Mesenchymal stem cell (in vitro differentiated cells and primary cell): ENCODE measurements around the gene ADAM20.

Experiments used
- DNase-seq: peaks from one replicate; pipeline ENCODE4 v3.0.0-alpha.2; 2013
- H2AFZ ChIP-seq: one replicate; pipeline ENCODE4 v1.6.1; 2013; ENCODE audit warnings: low read depth, mild to moderate bottlenecking, control low read depth, inconsistent platforms, low read length, moderate library complexity
- H2AK5ac ChIP-seq: 2 replicates; pipeline ENCODE4 v1.6.1; 2013; ENCODE audit warnings: low read length, moderate library complexity, mild to moderate bottlenecking, inconsistent platforms; ENCODE audit not compliant: severe bottlenecking
- H2BK120ac ChIP-seq: one replicate; pipeline ENCODE4 v1.6.1; 2013; ENCODE audit warnings: low read depth, mild to moderate bottlenecking, inconsistent platforms, low read length, moderate library complexity
- H2BK12ac ChIP-seq, 2 experiments: one replicate each; pipeline ENCODE4 v1.6.1; 2013; ENCODE audit warnings: inconsistent platforms in 2 of 2, low read length in 2 of 2, mild to moderate bottlenecking in 2 of 2, moderate library complexity in 2 of 2, control low read depth in 1 of 2
- H2BK15ac ChIP-seq: one replicate; pipeline ENCODE4 v1.6.1; 2013; ENCODE audit warnings: mild to moderate bottlenecking, low read depth, inconsistent platforms; ENCODE audit not compliant: poor library complexity, severe bottlenecking
- H2BK5ac ChIP-seq: 2 replicates; pipeline ENCODE4 v1.6.1; 2013; ENCODE audit warnings: low read depth, mild to moderate bottlenecking, low read length, control low read depth, inconsistent platforms; ENCODE audit not compliant: poor library complexity, severe bottlenecking
- H3K14ac ChIP-seq, 2 experiments: one replicate each; pipeline ENCODE4 v1.6.1; 2013; ENCODE audit warnings: inconsistent platforms in 2 of 2, low read length in 2 of 2, control low read depth in 1 of 2, mild to moderate bottlenecking in 1 of 2, moderate library complexity in 1 of 2
- H3K18ac ChIP-seq, 2 experiments: one replicate each; pipeline ENCODE4 v1.6.1; 2013; ENCODE audit warnings: inconsistent platforms in 2 of 2, low read length in 2 of 2, control low read depth in 1 of 2, low read depth in 1 of 2, mild to moderate bottlenecking in 1 of 2
- H3K23ac ChIP-seq, 2 experiments: one replicate each; pipeline ENCODE4 v1.6.1; 2013; ENCODE audit warnings: inconsistent platforms in 2 of 2, low read length in 2 of 2, mild to moderate bottlenecking in 2 of 2, moderate library complexity in 2 of 2, control low read depth in 1 of 2
- H3K27ac ChIP-seq: 2 replicates; pipeline ENCODE4 v1.5.1; 2013; ENCODE audit warnings: mild to moderate bottlenecking, moderate library complexity, low read length, control low read depth, inconsistent platforms; ENCODE audit not compliant: poor library complexity, severe bottlenecking
- H3K27me3 ChIP-seq, 2 experiments: 2 replicates each; pipeline versions ENCODE4 v1.6.1 to v1.7.0; 2013; ENCODE audit warnings: low read length in 2 of 2, mild to moderate bottlenecking in 2 of 2, moderate library complexity in 2 of 2, control low read depth in 1 of 2, inconsistent platforms in 1 of 2; ENCODE audit not compliant: control insufficient read depth in 1 of 2, insufficient read depth in 1 of 2
- H3K36me3 ChIP-seq, 2 experiments: 2 replicates each; pipeline versions ENCODE4 v1.6.1 to v1.7.0; 2013; ENCODE audit warnings: low read length in 2 of 2, control low read depth in 1 of 2, inconsistent platforms in 1 of 2, low read depth in 1 of 2, mild to moderate bottlenecking in 1 of 2; ENCODE audit not compliant: insufficient read depth in 2 of 2, control insufficient read depth in 1 of 2
- H3K4ac ChIP-seq, 2 experiments: one replicate each; pipeline ENCODE4 v1.6.1; 2013; ENCODE audit warnings: inconsistent platforms in 2 of 2, low read length in 2 of 2, mild to moderate bottlenecking in 2 of 2, moderate library complexity in 2 of 2, control low read depth in 1 of 2, low read depth in 1 of 2
- H3K4me1 ChIP-seq: 2 replicates; pipeline ENCODE4 v1.6.1; 2013; ENCODE audit warnings: low read depth, low read length, control low read depth; ENCODE audit not compliant: control insufficient read depth, insufficient read depth
- H3K4me2 ChIP-seq: 2 replicates; pipeline ENCODE4 v1.6.1; 2013; ENCODE audit warnings: low read length, mild to moderate bottlenecking, inconsistent platforms; ENCODE audit not compliant: poor library complexity, severe bottlenecking
- H3K4me3 ChIP-seq, 2 experiments: 2 replicates each; pipeline versions ENCODE4 v1.5.1 to v1.7.0; 2013; ENCODE audit warnings: low read length in 2 of 2, mild to moderate bottlenecking in 2 of 2, control low read depth in 1 of 2, low read depth in 1 of 2; ENCODE audit not compliant: insufficient read depth in 1 of 2
- H3K79me1 ChIP-seq: replicated peaks from 2 replicates; pipeline ENCODE4 v1.6.1; 2013; ENCODE audit warnings: mild to moderate bottlenecking, control low read depth, low read length, inconsistent platforms; ENCODE audit not compliant: poor library complexity, severe bottlenecking
- H3K9ac ChIP-seq: 2 replicates; pipeline ENCODE4 v1.7.0; 2013; ENCODE audit warnings: mild to moderate bottlenecking, low read length, moderate library complexity
- H3K9me3 ChIP-seq: 2 replicates; pipeline ENCODE4 v1.7.0; 2013; ENCODE audit warnings: mild to moderate bottlenecking, low read length; ENCODE audit not compliant: control insufficient read depth
- H4K8ac ChIP-seq: one replicate; pipeline ENCODE4 v1.6.1; 2013; ENCODE audit warnings: inconsistent platforms, mild to moderate bottlenecking, low read length, moderate library complexity
- H4K91ac ChIP-seq: one replicate; pipeline ENCODE4 v1.6.1; 2013; ENCODE audit warnings: mild to moderate bottlenecking, low read length, inconsistent platforms
- WGBS: methylation state at CpG from one replicate; pipeline ENCODE4 v1.1.7; 2013; ENCODE audit warnings: mixed read lengths; 5-methylcytosine and 5-hydroxymethylcytosine counted together

Gene ADAM20

GRCh38 chr14:70527501-70528105 lies 7.2 kb downstream of the ADAM20 start:
- no peak overlapping the region for H3K18ac ChIP-seq

GRCh38 chr14:70525691-70526090 lies 9.1 kb downstream of the ADAM20 start:
- Histone ChIP-seq H2BK12ac (no peak overlapping the region), H2AFZ (no peak overlapping the region), H3K23ac (no peak overlapping the region), H3K4ac (no peak overlapping the region), H2BK15ac (no peak overlapping the region), H3K4me2 (no peak overlapping the region), H2AK5ac (no peak overlapping the region), H2BK120ac (no peak overlapping the region), H3K4me1 (no peaks in the 10 kb centered on the region), H3K79me1 (no peaks in the 10 kb centered on the region), H3K9ac (no peak overlapping the region), H3K27me3 (no peaks in the 10 kb centered on the region), H3K36me3 (peaks cover 9 to 21% of the 10 kb centered on the region in 2 experiments), H2BK5ac (no peak overlapping the region), H3K27ac (no peak overlapping the region), H3K4me3 (no peak overlapping the region), H4K8ac (no peak overlapping the region), H4K91ac (no peak overlapping the region), H3K18ac (no peak overlapping the region), H3K14ac (no peak overlapping the region), H3K9me3 (peaks cover 5% of the 10 kb centered on the region)
- DNase-seq = no peak

More at GRCh38 chr14:70527501-70528105, 7.2 kb downstream of the ADAM20 start:
- no peak overlapping the region for H3K9ac ChIP-seq
- H4K91ac ChIP-seq = no peak overlapping the region
- no peak overlapping the region for H2BK120ac ChIP-seq
- H2AFZ ChIP-seq = no peak overlapping the region
- no peak overlapping the region for H2AK5ac ChIP-seq
- DNase-seq = no peak
- H3K27me3 ChIP-seq = no peaks in the 10 kb centered on the region
- no peak overlapping the region for H4K8ac ChIP-seq
- no peak overlapping the region for H2BK5ac ChIP-seq
- no peak overlapping the region for H3K23ac ChIP-seq
- H3K36me3 ChIP-seq = peaks cover 8 to 20% of the 10 kb centered on the region in 2 experiments
- H3K9me3 ChIP-seq = no peaks in the 10 kb centered on the region
- no peak overlapping the region for H3K14ac ChIP-seq
- H3K4me1 ChIP-seq = no peaks in the 10 kb centered on the region
- H3K4me2 ChIP-seq = no peak overlapping the region
- no peak overlapping the region for H2BK12ac ChIP-seq
- H2BK15ac ChIP-seq = no peak overlapping the region
- no peak overlapping the region for H3K4me3 ChIP-seq
- H3K79me1 ChIP-seq = no peaks in the 10 kb centered on the region
- whole genome bisulfite sequencing = 83% methylated on average over 2 of the region's 2 CpGs
- no peak overlapping the region for H3K4ac ChIP-seq
- no peak overlapping the region for H3K27ac ChIP-seq

GRCh38 chr14:70515811-70516210 lies 19.0 kb downstream of the ADAM20 start:
- Histone ChIP-seq H2BK15ac (no peak overlapping the region), H3K4me3 (no peak overlapping the region), H3K79me1 (no peaks in the 10 kb centered on the region), H3K27me3 (no peaks in the 10 kb centered on the region), H2BK5ac (no peak overlapping the region), H3K27ac (no peak overlapping the region), H3K4me2 (no peak overlapping the region), H2BK120ac (no peak overlapping the region), H3K4me1 (no peaks in the 10 kb centered on the region), H3K4ac (no peak overlapping the region), H4K91ac (no peak overlapping the region), H3K23ac (no peak overlapping the region), H2AFZ (no peak overlapping the region), H2BK12ac (no peak overlapping the region), H3K9me3 (peaks cover 17% of the 10 kb centered on the region), H3K18ac (no peak overlapping the region), H4K8ac (no peak overlapping the region), H3K36me3 (no peaks in the 10 kb centered on the region), H3K9ac (no peak overlapping the region), H2AK5ac (no peak overlapping the region), H3K14ac (no peak overlapping the region)
- WGBS = 85% methylated on average over 3 of the region's 3 CpGs
- DNase-seq = no peak

GRCh38 chr14:70514168-70515069 lies 20.4 kb downstream of the ADAM20 start:
- H4K8ac ChIP-seq = no peak overlapping the region
- no peak overlapping the region for H4K91ac ChIP-seq
- no peak overlapping the region for H3K9ac ChIP-seq
- 72% methylated on average over 3 of the region's 4 CpGs for WGBS
- no peak overlapping the region for H3K14ac ChIP-seq
- H2AK5ac ChIP-seq = no peak overlapping the region
- no peak overlapping the region for H3K4me2 ChIP-seq
- no peaks in the 10 kb centered on the region for H3K79me1 ChIP-seq
- H3K23ac ChIP-seq = no peak overlapping the region
- H3K4me1 ChIP-seq = no peaks in the 10 kb centered on the region
- H3K9me3 ChIP-seq = peaks cover 4% of the 10 kb centered on the region
- no peak for DNase-seq
- H3K27ac ChIP-seq = no peak overlapping the region
- H3K18ac ChIP-seq = no peak overlapping the region
- no peak overlapping the region for H3K4me3 ChIP-seq
- H2BK15ac ChIP-seq = no peak overlapping the region
- no peak overlapping the region for H3K4ac ChIP-seq
- H2BK120ac ChIP-seq = no peak overlapping the region
- H3K36me3 ChIP-seq = no peaks in the 10 kb centered on the region
- no peak overlapping the region for H2BK12ac ChIP-seq
- no peaks in the 10 kb centered on the region for H3K27me3 ChIP-seq
- H2BK5ac ChIP-seq = no peak overlapping the region
- H2AFZ ChIP-seq = no peak overlapping the region
